Measurements from ENCODE around the gene FPGS.

GRCh38 chr9:127835991-127836516 lies 33.4 kb downstream of the FPGS start:
- TF ChIP-seq CTCF (IDR thresholded peaks at IDR 0.05), result no peak
- no peak for TF ChIP-seq POLR2A (IDR thresholded peaks at IDR 0.05)
